CD4-positive, alpha-beta T cell treated with Interleukin-17A for 1 hour (primary cell): Measurements from ENCODE around the gene FKBP9.
"Not testable (repeated sequence)": the region's sequence is repeated elsewhere in the genome, so short reads cannot be mapped to it uniquely, and the experiment has no call there.

Source experiments
- DNase-seq: peaks from one replicate; pipeline ENCODE4 v3.0.0-alpha.2; 2020

FKBP9 gene

GRCh38 chr7:32957326-32958045, at the start of gene FKBP9:
Gene FKBP9, plus strand, starts transcription at chr7:32957440. Its CDS starts 134 bp downstream, at chr7:32957574.
- no peak for DNase-seq

GRCh38 chr7:32910195-32910594, 47.0 kb upstream of the FKBP9 start:
- no peak for DNase-seq

GRCh38 chr7:32914184-32914583, 43.1 kb upstream of the FKBP9 start:
- DNase-seq: no peak

GRCh38 chr7:32915041-32915536, 42.2 kb upstream of the FKBP9 start:
- DNase-seq: no peak

- no peak for DNase-seq
These were observed 41.2 kb upstream of the FKBP9 start for GRCh38 chr7:32916006-32916405.

GRCh38 chr7:32916994-32917393, 40.2 kb upstream of the FKBP9 start:
- DNase-seq: not testable (repeated sequence)

GRCh38 chr7:32921896-32922295, 35.3 kb upstream of the FKBP9 start:
- no peak for DNase-seq

- DNase-seq: no peak
These were observed 28.4 kb upstream of the FKBP9 start for GRCh38 chr7:32928785-32929298.

- no peak for DNase-seq
These were observed 27.7 kb upstream of the FKBP9 start for GRCh38 chr7:32929430-32930143.

- DNase-seq: no peak
These were observed 26.9 kb upstream of the FKBP9 start for GRCh38 chr7:32930378-32930777.

- no peak for DNase-seq
These were observed 21.7 kb upstream of the FKBP9 start for GRCh38 chr7:32935558-32935957.

- DNase-seq: no peak
These were observed 20.6 kb upstream of the FKBP9 start for GRCh38 chr7:32936689-32937088.

- no peak for DNase-seq
These were observed 19.7 kb upstream of the FKBP9 start for GRCh38 chr7:32937344-32938174.

- DNase-seq: no peak
These were observed 16.1 kb upstream of the FKBP9 start for GRCh38 chr7:32941181-32941580.

GRCh38 chr7:32941681-32942414, 15.4 kb upstream of the FKBP9 start:
- no peak for DNase-seq

GRCh38 chr7:32942415-32943251, 14.6 kb upstream of the FKBP9 start:
- peak; percentile 65 for DNase-seq

GRCh38 chr7:32943252-32944030, 13.8 kb upstream of the FKBP9 start:
- DNase-seq: no peak

GRCh38 chr7:32947420-32947983, 9.7 kb upstream of the FKBP9 start:
- DNase-seq: no peak

GRCh38 chr7:32948202-32948601, 9.0 kb upstream of the FKBP9 start:
- DNase-seq: no peak

- no peak for DNase-seq
These were observed 4.4 kb upstream of the FKBP9 start for GRCh38 chr7:32952876-32953275.
